Right lobe of liver (tissue), 4 donors: ENCODE results near the gene DNAJB14.

Source experiments
- CTCF ChIP-seq, 4 donors: fragments of 200-600 bp in 3 of 4; fragments of 450-650 bp in 1 of 4; IDR thresholded peaks; one replicate each; pipeline versions ENCODE4 v1.5.1 to v1.8.0; 2016 to 2022; ENCODE audit warnings: antibody characterized with exemption in 4 of 4, mild to moderate bottlenecking in 2 of 4
- POLR2A ChIP-seq: fragments of 450-650 bp; IDR thresholded peaks from one replicate; pipeline ENCODE4 v1.6.1; 2017; ENCODE audit warnings: antibody characterized with exemption, mild to moderate bottlenecking
- donor health status: DM: no; HTN: no; CAD: no.
- donor health status: DM: no; HTN: no; CAD: no.
- donor health status: DM: no; HTN: yes; CAD: no.

GRCh38 chr4:99872570-99872969 lies 73.8 kb downstream of the DNAJB14 start:
- TF ChIP-seq CTCF (IDR thresholded peaks at IDR 0.05) = no peak
- TF ChIP-seq POLR2A = no peak
